ENCODE results near the gene GFOD2.

DNA sequence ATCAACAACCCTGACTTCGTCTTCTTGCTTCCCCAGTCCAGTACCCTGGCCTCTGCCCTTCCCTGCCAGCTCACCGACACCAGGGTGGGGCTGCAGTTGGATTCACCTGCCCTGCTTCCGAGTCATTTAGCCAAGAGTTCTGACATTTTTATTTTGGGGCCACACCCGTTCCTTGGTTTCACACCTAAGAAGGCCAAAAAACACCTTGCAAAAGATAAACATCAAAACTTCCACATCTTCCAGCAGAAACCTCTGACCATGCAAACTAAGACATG lies 41.8 kb upstream of the GFOD2 start:
- TF ChIP-seq, protein P1, sequence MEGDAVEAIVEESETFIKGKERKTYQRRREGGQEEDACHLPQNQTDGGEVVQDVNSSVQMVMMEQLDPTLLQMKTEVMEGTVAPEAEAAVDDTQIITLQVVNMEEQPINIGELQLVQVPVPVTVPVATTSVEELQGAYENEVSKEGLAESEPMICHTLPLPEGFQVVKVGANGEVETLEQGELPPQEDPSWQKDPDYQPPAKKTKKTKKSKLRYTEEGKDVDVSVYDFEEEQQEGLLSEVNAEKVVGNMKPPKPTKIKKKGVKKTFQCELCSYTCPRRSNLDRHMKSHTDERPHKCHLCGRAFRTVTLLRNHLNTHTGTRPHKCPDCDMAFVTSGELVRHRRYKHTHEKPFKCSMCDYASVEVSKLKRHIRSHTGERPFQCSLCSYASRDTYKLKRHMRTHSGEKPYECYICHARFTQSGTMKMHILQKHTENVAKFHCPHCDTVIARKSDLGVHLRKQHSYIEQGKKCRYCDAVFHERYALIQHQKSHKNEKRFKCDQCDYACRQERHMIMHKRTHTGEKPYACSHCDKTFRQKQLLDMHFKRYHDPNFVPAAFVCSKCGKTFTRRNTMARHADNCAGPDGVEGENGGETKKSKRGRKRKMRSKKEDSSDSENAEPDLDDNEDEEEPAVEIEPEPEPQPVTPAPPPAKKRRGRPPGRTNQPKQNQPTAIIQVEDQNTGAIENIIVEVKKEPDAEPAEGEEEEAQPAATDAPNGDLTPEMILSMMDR (IDR thresholded peaks at IDR 0.05; ENCODE audit: low read depth, low read length) = no peak
- TF ChIP-seq EZH2phosphoT487 (IDR thresholded peaks at IDR 0.05; ENCODE audit: low read depth) = no peak

All from OCI-LY3 (cell line).